ENCODE results near the gene TTLL13. TPM values are rescaled to one million over a fixed set of nuclear protein-coding genes. Genes with fewer than 3 reads are reported as not detected.

Gene TTLL13
- total RNA-seq, 1 experiment from 2014 or later: 1.0 TPM

- TF ChIP-seq, protein P1, sequence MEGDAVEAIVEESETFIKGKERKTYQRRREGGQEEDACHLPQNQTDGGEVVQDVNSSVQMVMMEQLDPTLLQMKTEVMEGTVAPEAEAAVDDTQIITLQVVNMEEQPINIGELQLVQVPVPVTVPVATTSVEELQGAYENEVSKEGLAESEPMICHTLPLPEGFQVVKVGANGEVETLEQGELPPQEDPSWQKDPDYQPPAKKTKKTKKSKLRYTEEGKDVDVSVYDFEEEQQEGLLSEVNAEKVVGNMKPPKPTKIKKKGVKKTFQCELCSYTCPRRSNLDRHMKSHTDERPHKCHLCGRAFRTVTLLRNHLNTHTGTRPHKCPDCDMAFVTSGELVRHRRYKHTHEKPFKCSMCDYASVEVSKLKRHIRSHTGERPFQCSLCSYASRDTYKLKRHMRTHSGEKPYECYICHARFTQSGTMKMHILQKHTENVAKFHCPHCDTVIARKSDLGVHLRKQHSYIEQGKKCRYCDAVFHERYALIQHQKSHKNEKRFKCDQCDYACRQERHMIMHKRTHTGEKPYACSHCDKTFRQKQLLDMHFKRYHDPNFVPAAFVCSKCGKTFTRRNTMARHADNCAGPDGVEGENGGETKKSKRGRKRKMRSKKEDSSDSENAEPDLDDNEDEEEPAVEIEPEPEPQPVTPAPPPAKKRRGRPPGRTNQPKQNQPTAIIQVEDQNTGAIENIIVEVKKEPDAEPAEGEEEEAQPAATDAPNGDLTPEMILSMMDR (IDR thresholded peaks at IDR 0.05 in 2 of 3, conservative IDR thresholded peaks at IDR 0.05 in 1 of 3; ENCODE audit: borderline replicate concordance in 1 of 3, insufficient read depth in 1 of 3, low read depth in 2 of 3, low read length in 2 of 3): no peak
- TF ChIP-seq POLR2A (IDR thresholded peaks at IDR 0.05; ENCODE audit: borderline replicate concordance, extremely low read depth, insufficient read depth, insufficient read length) (no peak), ELF1 (IDR thresholded peaks at IDR 0.05; ENCODE audit: borderline replicate concordance, low read depth) (no peak)
Measured at GRCh38 chr15:90243943-90244639, 5.3 kb upstream of the TTLL13 start (continued).

- Histone ChIP-seq H4K20me1 (ENCODE audit: insufficient read depth) (no peaks in the 10 kb centered on the region), H3K9ac (ENCODE audit: low read length) (peak overlapping the region; percentile 67; the same call in 1 of the 2 replicates), H3K9me2 (ENCODE audit: insufficient read depth) (no peaks in the 10 kb centered on the region), H3K4me2 (ENCODE audit: low read length) (peak overlapping the region; percentile 97), H3K79me2 (ENCODE audit: insufficient read depth, low read length) (no peaks in the 10 kb centered on the region), H2AFZ (ENCODE audit: low read depth, low read length, poor library complexity, severe bottlenecking) (peak overlapping the region; percentile 33), H3K36me3 (ENCODE audit: control insufficient read depth in 1 of 2, insufficient read depth in 2 of 2, low read length in 2 of 2) (no peaks in the 10 kb centered on the region), H3K4me1 (ENCODE audit: control insufficient read depth in 1 of 2, insufficient read depth in 2 of 2, low read length in 2 of 2) (peaks cover 7 to 18% of the 10 kb centered on the region in 2 experiments; a peak in 3 of 4 replicates), H3K9me3 (ENCODE audit: control insufficient read depth in 1 of 2, insufficient read depth in 1 of 2, low read depth in 1 of 2, low read length in 2 of 2) (no peaks in the 10 kb centered on the region), H3K27ac (ENCODE audit: low read depth, low read length) (no peak overlapping the region; the same call in 1 of the 2 replicates), H3K27me3 (ENCODE audit: insufficient read depth, low read length) (no peaks in the 10 kb centered on the region), H3K4me3 (replicated peaks in 1 of 2; ENCODE audit: low read depth in 1 of 2, low read length in 2 of 2) (peak overlapping the region in 1 of 2 experiments; percentile 64; a peak in 2 of 4 replicates)
- no peak for TF ChIP-seq POLR2AphosphoS5 (IDR thresholded peaks at IDR 0.05; ENCODE audit: low read depth, low read length)
- ChIA-PET RAD21 (ENCODE audit: low non-redundant PET in 1 of 2, low total read pairs in 2 of 2, uncharacterized antibody in 2 of 2, unreplicated experiment in 2 of 2) (interaction anchor here (0.7 to 1.5 kb wide), 2 partner anchors 28 to 34 kb away, joined by 3 read pairs; no protein-coding TSS in a partner anchor), CTCF (interaction anchor here (0.7 to 1.3 kb wide), 6 partner anchors 12 to 784 kb away, joined by 3 to 5 read pairs (median 4); partner anchors contain the start of genes CIB1 and GDPGP1), POLR2A (interaction anchor here (0.6 to 1.8 kb wide), 4 partner anchors 10 to 406 kb away, joined by 3 to 9 read pairs (median 3); partner anchors contain the start of genes CIB1 and GDPGP1)
- intact Hi-C loops (cut with micrococcal nuclease): no loop called here
- BruUV-seq (replicated peaks): no TSS peak
- DNase-seq (ENCODE audit: low read depth, low spot score): no peak
- ATAC-seq: peak; percentile 12
Measured at GRCh38 chr15:90248789-90249202, 560 bp upstream of the TTLL13 start.
